ENCODE data around the gene NMT1. TPM values are rescaled to one million over a fixed set of nuclear protein-coding genes. Genes with fewer than 3 reads are reported as not detected.
A peak's percentile ranks its signal among the peaks of the same experiment; 100 is the strongest.

Gene NMT1
- total RNA-seq, 6 experiments from 2014 or later: 50.8 to 76.7 (median 72.0) TPM

DNA sequence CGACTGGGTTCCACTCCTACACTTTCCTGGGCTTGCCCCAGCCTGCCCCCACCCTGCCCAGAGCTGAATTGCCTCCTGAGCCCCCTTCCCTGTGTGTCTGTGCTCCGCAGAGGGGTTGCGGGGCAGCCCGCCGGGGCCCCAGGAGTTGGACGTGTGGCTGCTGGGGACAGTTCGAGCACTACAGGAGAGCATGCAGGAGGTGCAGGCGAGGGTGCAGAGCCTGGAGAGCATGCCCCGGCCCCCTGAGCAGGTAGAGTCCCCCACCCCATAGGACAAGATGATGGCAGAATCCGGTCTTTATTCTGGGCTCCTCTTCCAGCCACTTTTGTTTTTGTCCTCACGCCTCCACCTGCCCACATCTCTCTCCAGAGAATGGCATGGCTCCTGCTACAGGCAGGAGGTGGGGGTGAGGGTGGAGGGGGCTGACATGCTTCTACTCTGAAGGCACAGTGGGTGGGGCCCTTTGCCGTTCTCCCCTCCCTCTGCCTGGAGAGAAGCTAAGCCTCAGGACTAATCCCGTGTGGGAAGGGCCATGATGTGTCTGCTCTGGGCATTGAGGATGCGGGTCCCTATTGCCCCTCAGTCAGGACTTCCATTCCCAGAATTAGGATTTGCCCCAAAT lies 77.9 kb downstream of the NMT1 start:
- H3K4me3 ChIP-seq: no peak overlapping the region
- no peaks in the 10 kb centered on the region for H3K27me3 ChIP-seq
- H3K4me1 ChIP-seq: peaks cover 0 to 38% (median 10%) of the 10 kb centered on the region in 4 donors
- peak in 2 of 3 donors; percentile 44 to 46 for DNase-seq
- H3K9me3 ChIP-seq: no peaks in the 10 kb centered on the region
- ATAC-seq: no peak
- H3K27ac ChIP-seq: peak overlapping the region in 2 of 3 donors; percentile 49 to 58
- no peak for TF ChIP-seq POLR2A (IDR thresholded peaks at IDR 0.05)
- TF ChIP-seq, protein P1, sequence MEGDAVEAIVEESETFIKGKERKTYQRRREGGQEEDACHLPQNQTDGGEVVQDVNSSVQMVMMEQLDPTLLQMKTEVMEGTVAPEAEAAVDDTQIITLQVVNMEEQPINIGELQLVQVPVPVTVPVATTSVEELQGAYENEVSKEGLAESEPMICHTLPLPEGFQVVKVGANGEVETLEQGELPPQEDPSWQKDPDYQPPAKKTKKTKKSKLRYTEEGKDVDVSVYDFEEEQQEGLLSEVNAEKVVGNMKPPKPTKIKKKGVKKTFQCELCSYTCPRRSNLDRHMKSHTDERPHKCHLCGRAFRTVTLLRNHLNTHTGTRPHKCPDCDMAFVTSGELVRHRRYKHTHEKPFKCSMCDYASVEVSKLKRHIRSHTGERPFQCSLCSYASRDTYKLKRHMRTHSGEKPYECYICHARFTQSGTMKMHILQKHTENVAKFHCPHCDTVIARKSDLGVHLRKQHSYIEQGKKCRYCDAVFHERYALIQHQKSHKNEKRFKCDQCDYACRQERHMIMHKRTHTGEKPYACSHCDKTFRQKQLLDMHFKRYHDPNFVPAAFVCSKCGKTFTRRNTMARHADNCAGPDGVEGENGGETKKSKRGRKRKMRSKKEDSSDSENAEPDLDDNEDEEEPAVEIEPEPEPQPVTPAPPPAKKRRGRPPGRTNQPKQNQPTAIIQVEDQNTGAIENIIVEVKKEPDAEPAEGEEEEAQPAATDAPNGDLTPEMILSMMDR (IDR thresholded peaks at IDR 0.05): no peak
- WGBS (ENCODE audit: insufficient coverage, low coverage, low lambda C conversion rate, missing lambda C conversion rate): 81% methylated on average over 6 of the region's 14 CpGs
- peaks cover 0 to 15% (median 0%) of the 10 kb centered on the region in 4 donors for H3K36me3 ChIP-seq
- intact Hi-C loops (cut with DNase I): loop anchor here in 1 of 2 donors (5.0 kb wide), 1 partner anchor 58 kb away; no protein-coding TSS in a partner anchor

DNA sequence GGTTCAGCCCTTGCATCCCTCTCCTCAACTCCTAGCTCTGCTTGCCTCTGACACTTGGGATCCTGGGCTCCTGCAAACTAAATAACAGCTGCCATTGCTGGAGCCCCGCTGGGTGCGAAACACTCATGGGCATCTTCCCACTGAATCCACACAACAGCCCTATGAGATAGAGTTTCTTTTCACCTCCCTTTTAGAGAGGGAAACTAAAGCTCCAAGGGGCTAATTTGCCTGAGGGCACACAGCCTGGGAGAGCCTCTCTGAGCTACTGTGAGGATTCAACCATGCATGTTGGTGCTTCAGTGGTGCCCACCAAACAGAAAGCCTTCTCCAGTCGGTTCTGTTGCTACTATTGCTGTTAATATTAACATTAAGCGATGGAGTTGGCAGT lies 78.4 kb downstream of the NMT1 start:
- Histone ChIP-seq H3K4me3 (no peak overlapping the region), H3K4me1 (peaks cover 0 to 39% (median 10%) of the 10 kb centered on the region in 4 donors), H3K27ac (no peak overlapping the region), H3K27me3 (no peaks in the 10 kb centered on the region), H3K9me3 (no peaks in the 10 kb centered on the region), H3K36me3 (peaks cover 0 to 15% (median 0%) of the 10 kb centered on the region in 4 donors)
- ATAC-seq: no peak
- no peak for TF ChIP-seq POLR2A (IDR thresholded peaks at IDR 0.05)
- TF ChIP-seq, protein P1 (IDR thresholded peaks at IDR 0.05): no peak
- WGBS (ENCODE audit: insufficient coverage, low coverage, low lambda C conversion rate, missing lambda C conversion rate): no CpG with 5 or more reads among the region's 4 CpGs
- DNase-seq: peak in 2 of 3 donors; percentile 11 to 36
- intact Hi-C loops (cut with DNase I): loop anchor here in 1 of 2 donors (5.0 kb wide), 1 partner anchor 58 kb away; no protein-coding TSS in a partner anchor

DNA sequence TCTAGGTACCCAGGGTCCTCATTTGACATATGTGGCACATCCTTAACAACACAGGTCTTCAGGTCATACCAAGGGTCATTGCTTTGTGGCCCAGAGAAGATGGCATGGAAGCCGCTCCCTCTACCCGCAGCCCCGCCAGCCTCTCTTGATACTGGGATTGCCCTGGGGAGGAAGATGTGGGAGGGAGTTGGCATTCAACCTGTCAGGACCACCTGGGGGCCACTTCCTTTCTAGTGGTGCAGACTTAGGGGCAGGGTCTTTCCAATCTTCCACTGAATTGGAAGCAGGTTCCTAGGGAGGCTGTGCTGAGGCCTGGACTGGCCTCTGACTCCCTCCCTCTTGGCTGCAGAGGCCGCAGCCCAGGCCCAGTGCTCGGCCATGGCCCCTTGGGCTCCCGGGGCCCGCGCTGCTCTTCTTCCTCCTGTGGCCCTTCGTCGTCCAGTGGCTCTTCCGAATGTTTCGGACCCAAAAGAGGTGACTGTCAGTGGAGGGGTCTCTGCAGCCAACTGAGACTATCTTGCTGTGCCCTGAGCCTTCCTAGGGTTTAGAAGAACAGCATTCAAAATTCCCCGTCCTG lies 82.1 kb downstream of the NMT1 start:
- peaks cover 0 to 24% (median 10%) of the 10 kb centered on the region in 4 donors for H3K4me1 ChIP-seq
- no CpG with 5 or more reads among the region's 13 CpGs for WGBS (ENCODE audit: insufficient coverage, low coverage, low lambda C conversion rate, missing lambda C conversion rate)
- intact Hi-C loops (cut with DNase I): no loop called here

DNA sequence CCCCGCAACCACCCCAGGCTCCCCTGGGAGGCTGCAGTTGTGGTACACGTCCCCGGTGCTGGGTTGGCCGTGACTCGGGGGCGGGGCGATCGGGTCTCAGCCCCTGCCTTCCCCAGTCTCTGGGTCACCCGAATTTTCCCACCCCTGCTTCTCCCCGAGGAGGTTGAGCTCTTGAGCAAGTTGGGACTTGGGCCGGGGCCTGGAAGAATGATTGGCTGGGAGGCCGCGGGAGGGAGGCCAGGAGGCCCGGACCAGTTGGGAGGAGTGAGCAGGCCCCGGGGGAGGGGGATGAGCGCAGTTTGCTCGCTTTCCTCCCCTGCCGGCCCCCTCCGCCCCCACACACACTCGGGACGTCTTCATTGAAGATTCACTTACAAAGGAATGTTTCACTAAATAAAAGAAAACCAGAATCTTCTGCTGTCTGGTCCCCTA lies 82.7 kb downstream of the NMT1 start:
- peak; percentile 72 to 91 (median 83) for DNase-seq

More for the DNA sequence above, 82.1 kb downstream of the NMT1 start:
- Histone ChIP-seq H3K27me3 (no peaks in the 10 kb centered on the region), H3K4me3 (no peak overlapping the region), H3K36me3 (peaks cover 0 to 14% (median 0%) of the 10 kb centered on the region in 4 donors), H3K9me3 (no peaks in the 10 kb centered on the region), H3K27ac (peak overlapping the region; percentile 67 to 90 (median 68))
- ATAC-seq: no peak
- peak in 1 of 3 donors; percentile 46 for DNase-seq
- TF ChIP-seq, protein P1 (IDR thresholded peaks at IDR 0.05): no peak
- TF ChIP-seq POLR2A (IDR thresholded peaks at IDR 0.05): no peak

More for the DNA sequence above, 82.7 kb downstream of the NMT1 start:
- WGBS (ENCODE audit: insufficient coverage, low coverage, low lambda C conversion rate, missing lambda C conversion rate): 6% methylated on average over 13 of the region's 21 CpGs
- TF ChIP-seq POLR2A (IDR thresholded peaks at IDR 0.05): no peak
- TF ChIP-seq, protein P1 (IDR thresholded peaks at IDR 0.05): no peak
- peak; percentile 2 to 18 (median 5) for ATAC-seq
- H3K27me3 ChIP-seq: no peaks in the 10 kb centered on the region
- H3K9me3 ChIP-seq: no peaks in the 10 kb centered on the region
- peak overlapping the region; percentile 67 to 90 (median 68) for H3K27ac ChIP-seq
- intact Hi-C loops (cut with DNase I): no loop called here
- H3K4me1 ChIP-seq: peaks cover 0 to 18% (median 7%) of the 10 kb centered on the region in 4 donors
- H3K36me3 ChIP-seq: peaks cover 0 to 8% (median 0%) of the 10 kb centered on the region in 4 donors
- peak overlapping the region; percentile 30 to 54 (median 47) for H3K4me3 ChIP-seq

Data from right lobe of liver (tissue), 6 donors.